Thyroid gland (tissue), 4 donors: ENCODE results near the gene ABCA12.

Experiments
- CTCF ChIP-seq, 6 experiments: fragments of 200-600 bp in 3 of 6; fragments of 450-650 bp in 3 of 6; sonication (generic) in 3 of 6; IDR thresholded peaks; one replicate each; pipeline ENCODE4 v1.5.1; 2016 to 2019; ENCODE audit warnings: antibody characterized with exemption in 6 of 6, mild to moderate bottlenecking in 2 of 6, inconsistent platforms in 1 of 6, moderate library complexity in 1 of 6
- POLR2A ChIP-seq, 2 donors: fragments of 450-650 bp; IDR thresholded peaks; one replicate each; pipeline ENCODE4 v1.6.1; 2017; ENCODE audit warnings: antibody characterized with exemption in 2 of 2, mild to moderate bottlenecking in 2 of 2, moderate library complexity in 1 of 2

GRCh38 chr2:214992911-214993310 lies 145.5 kb downstream of the ABCA12 start:
- TF ChIP-seq POLR2A (IDR thresholded peaks at IDR 0.05) (no peak), CTCF (IDR thresholded peaks at IDR 0.05) (no peak)
